GM18519 (cell line): ENCODE measurements around the gene LAMA3.
A peak's percentile ranks its signal among the peaks of the same experiment; 100 is the strongest.

Source experiments
- ATAC-seq: cut with Tn5 transposase; IDR thresholded peaks from one replicate; pipeline ENCODE4 v1.9.1; 2021; ENCODE audit warnings: mild to moderate bottlenecking, moderate library complexity; ENCODE audit not compliant: unreplicated experiment, low FRiP score

Gene LAMA3

GRCh38 chr18:23951206-23951605 is 262.0 kb downstream of the LAMA3 start:
- no peak for ATAC-seq

- no peak for ATAC-seq
These were observed 264.7 kb downstream of the LAMA3 start for GRCh38 chr18:23953984-23954383.

DNA sequence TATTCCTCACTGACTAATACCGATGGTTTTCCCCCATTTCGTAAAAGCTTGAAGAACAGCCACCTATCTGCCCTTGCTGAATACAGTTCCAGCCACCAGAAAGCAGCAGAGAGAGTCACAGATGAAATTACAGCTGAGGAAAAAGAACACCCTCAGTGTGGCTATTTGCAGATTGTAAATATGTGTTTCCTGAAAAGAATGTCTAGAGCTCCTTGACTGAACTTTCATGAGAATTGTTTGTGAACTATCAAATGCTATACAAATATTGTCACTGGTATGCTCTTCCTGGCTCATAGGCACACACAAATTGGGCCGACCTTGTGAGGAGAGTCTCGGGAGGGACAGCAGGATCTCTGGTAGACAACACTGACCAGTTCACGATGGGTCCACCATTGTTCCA is 267.2 kb downstream of the LAMA3 start:
- no peak for ATAC-seq

DNA sequence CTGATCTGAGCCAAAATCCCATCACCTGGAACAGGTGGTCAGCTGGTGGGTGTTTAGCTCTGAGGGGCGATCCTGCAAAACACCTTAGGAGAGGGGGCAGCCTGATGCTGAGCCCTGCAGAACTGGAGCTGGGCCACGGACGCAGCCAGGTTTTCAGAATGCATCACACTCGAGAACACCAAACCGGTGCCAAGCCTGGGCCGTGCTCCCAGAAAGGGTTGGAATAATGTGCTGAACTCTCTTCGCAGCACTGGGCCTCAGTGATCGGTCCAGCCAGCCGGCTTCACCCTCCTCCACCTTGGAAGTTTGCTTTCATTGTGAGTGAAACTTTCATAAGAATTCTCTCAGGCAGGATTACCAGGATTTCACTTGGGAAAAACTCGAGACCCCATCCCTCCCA is 268.8 kb downstream of the LAMA3 start:
- ATAC-seq = no peak

DNA sequence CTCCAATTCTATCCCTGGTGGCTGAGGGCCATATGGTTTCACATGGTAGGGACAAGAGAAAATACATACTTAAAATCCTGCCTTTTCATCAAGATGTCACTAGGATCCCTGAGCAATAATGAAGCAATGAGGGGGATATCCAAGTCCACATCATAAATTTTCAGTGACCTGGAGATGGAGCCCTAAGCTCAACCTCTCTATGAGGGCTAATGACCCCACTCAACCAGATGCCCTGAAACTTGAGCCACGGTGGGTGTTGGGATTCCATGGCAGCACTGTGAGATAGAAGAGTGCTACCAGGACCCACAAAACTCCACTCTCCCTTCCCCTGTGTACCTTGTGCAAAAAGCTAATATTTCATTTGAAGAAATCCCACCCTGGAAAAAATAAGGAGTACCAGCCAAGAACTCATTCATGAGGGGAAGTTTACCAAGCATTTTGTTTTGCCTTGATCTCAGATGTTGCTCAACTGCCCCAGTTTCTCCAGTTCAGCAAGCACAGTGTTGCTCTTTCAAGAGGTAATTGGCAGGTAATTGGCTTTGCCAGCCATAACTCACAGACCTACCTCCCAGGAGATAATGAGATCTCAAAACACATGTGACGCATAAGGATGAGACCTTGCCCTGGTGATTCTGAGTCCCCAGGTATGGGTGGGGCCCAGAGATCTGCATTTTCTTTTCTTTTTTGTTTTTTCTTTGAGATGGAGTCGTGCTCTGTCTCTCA is 274.4 kb downstream of the LAMA3 start:
- ATAC-seq = no peak

GRCh38 chr18:23964282-23965238 is 275.3 kb downstream of the LAMA3 start:
- no peak for ATAC-seq

- no peak for ATAC-seq
These were observed 277.7 kb downstream of the LAMA3 start for GRCh38 chr18:23966909-23967308.

DNA sequence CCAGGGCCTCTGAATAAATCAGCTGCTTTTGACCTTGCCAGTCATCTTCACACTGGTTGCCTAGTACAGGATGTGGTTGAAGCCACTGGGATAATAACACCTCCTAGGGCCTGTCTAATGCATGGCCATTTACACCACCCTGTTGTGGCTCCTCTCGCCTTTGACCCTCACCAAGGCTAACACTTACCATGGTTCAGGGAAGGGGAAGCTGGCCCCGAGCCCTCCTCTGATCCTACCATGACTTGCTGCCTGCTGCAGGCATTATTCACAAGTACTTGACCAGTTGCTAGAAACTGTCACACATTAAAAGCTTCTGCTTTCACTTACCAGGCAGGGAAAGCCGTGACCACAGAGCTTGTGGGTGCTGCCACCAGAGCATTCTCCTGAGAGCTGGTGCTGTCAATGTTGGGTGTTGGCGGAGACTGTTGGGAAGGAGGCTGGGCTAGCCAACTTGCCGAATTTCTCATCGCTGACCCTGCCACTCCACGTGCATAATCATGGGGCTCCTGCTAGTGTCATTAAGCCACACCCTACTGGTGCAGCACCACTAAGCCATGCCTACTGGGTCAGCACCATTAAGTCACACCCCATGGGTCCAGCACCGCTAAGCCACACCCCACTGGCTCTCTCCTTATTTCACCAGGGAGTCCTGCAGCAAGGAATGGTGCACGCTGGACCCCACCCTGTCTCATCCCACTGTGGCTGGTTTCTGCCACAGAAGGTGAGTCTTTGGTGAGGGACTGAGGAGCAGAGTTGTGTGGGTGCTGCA is 278.3 kb downstream of the LAMA3 start:
- no peak for ATAC-seq

- no peak for ATAC-seq
These were observed 279.7 kb downstream of the LAMA3 start for GRCh38 chr18:23968638-23969604.

- no peak for ATAC-seq
These were observed 280.4 kb downstream of the LAMA3 start for GRCh38 chr18:23969664-23970063.

GRCh38 chr18:23970161-23971096 is 281.2 kb downstream of the LAMA3 start:
- ATAC-seq = no peak

GRCh38 chr18:23971097-23971440 is 281.8 kb downstream of the LAMA3 start:
- ATAC-seq = no peak

- ATAC-seq = no peak
These were observed 282.5 kb downstream of the LAMA3 start for GRCh38 chr18:23971666-23972230.

GRCh38 chr18:23972453-23972852 is 283.2 kb downstream of the LAMA3 start:
- ATAC-seq = peak; percentile 79

DNA sequence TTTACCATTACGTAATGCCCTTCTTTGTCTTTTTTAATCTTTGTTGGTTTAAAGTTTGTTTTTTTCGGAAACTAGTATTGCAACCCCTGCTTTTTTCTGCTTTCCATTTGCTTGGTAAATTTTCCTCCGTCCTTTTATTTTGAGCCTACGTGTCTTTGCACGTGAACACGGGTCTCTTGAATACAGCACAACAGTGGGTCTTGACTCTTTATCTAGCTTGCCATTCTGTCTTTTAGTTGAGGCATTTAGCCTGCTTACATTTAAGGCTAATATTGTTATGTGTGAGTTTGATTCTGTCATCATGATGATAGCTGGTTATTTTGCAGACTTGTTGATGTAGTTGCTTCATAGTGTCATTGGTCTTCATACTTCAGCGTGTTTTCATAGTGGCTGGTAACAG is 287.9 kb downstream of the LAMA3 start:
- ATAC-seq = no peak

- no peak for ATAC-seq
These were observed 288.6 kb downstream of the LAMA3 start for GRCh38 chr18:23977719-23978483.

GRCh38 chr18:23981369-23981980 is 292.2 kb downstream of the LAMA3 start:
- peak; percentile 80 for ATAC-seq
